Nephron progenitor cell (in vitro differentiated cells): ENCODE data around the gene MEX3A.
"Not testable (repeated sequence)": the region's sequence is repeated elsewhere in the genome, so short reads cannot be mapped to it uniquely, and the experiment has no call there.

Experiments used
- DNase-seq: peaks from one replicate; pipeline ENCODE4 v3.0.0; 2021
- H3K27ac Mint-ChIP-seq: 2 replicates; pipeline ENCODE4 v1.8.0; 2021; ENCODE audit warnings: mild to moderate bottlenecking, moderate library complexity, mixed read lengths
- H3K27me3 Mint-ChIP-seq: 2 replicates; pipeline ENCODE4 v1.8.0; 2021; ENCODE audit warnings: mild to moderate bottlenecking, low read depth, mixed read lengths; ENCODE audit not compliant: poor library complexity
- H3K36me3 Mint-ChIP-seq: 2 replicates; pipeline ENCODE4 v1.8.0; 2021; ENCODE audit warnings: low read depth, mixed read lengths
- H3K4me1 Mint-ChIP-seq: 2 replicates; pipeline ENCODE4 v1.8.0; 2021; ENCODE audit warnings: mixed read lengths
- H3K4me3 Mint-ChIP-seq: 2 replicates; pipeline ENCODE4 v1.8.0; 2021; ENCODE audit warnings: mild to moderate bottlenecking, moderate library complexity, mixed read lengths
- H3K9me3 Mint-ChIP-seq: 2 replicates; pipeline ENCODE4 v1.8.0; 2021; ENCODE audit warnings: mild to moderate bottlenecking, moderate library complexity, mixed read lengths
- TF ChIP-seq, protein P1 (sequence below): fragments of 200-600 bp; sonication (generic); IDR thresholded peaks from 2 replicates; pipeline ENCODE4 v1.5.0; 2021; ENCODE audit warnings: antibody characterized with exemption

Gene MEX3A

DNA sequence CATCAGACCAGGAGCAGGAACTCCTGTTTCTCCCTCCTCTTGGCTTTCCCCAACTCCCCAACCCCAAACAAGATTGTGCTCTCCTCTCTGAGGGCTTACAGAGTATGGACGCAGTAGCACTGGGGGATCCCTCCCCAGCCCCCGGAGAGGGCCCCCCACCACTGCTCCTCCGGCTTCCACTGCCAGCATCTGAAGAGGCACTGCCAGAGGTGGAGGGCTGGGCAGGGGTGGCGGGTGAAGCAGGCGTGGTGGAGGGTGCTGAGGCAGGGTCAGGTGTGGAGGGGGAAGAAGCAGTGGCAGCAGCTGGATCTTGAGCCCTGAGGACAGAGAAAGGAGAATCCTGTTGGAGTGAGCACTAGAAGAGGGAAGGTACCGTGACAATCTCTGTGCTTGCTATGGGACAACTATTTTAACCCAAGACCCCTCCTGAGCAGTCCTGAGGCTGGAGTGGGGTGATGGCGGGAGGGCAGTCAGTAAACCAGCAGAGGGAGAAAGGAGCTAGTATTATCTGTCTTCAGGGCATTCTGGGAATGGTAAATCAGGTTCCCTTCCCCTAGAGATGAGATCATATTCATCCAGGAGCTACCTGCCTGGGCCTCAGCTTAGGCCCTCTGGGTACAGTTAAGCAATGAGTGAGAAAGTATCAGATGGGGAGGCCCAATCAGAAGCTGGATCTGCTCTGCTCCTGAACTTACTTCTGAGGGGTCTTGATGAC lies 31.1 kb downstream of the MEX3A start:
- H3K9me3 Mint-ChIP-seq: no peaks in the 10 kb centered on the region
- no peak for DNase-seq
- H3K4me1 Mint-ChIP-seq: peaks cover 32% of the 10 kb centered on the region
- TF ChIP-seq, protein P1, sequence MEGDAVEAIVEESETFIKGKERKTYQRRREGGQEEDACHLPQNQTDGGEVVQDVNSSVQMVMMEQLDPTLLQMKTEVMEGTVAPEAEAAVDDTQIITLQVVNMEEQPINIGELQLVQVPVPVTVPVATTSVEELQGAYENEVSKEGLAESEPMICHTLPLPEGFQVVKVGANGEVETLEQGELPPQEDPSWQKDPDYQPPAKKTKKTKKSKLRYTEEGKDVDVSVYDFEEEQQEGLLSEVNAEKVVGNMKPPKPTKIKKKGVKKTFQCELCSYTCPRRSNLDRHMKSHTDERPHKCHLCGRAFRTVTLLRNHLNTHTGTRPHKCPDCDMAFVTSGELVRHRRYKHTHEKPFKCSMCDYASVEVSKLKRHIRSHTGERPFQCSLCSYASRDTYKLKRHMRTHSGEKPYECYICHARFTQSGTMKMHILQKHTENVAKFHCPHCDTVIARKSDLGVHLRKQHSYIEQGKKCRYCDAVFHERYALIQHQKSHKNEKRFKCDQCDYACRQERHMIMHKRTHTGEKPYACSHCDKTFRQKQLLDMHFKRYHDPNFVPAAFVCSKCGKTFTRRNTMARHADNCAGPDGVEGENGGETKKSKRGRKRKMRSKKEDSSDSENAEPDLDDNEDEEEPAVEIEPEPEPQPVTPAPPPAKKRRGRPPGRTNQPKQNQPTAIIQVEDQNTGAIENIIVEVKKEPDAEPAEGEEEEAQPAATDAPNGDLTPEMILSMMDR: no peak
- peak overlapping the region; percentile 22 for H3K27ac Mint-ChIP-seq
- no peaks in the 10 kb centered on the region for H3K27me3 Mint-ChIP-seq
- peaks cover 36% of the 10 kb centered on the region for H3K36me3 Mint-ChIP-seq
- peak overlapping the region; percentile 39 for H3K4me3 Mint-ChIP-seq

DNA sequence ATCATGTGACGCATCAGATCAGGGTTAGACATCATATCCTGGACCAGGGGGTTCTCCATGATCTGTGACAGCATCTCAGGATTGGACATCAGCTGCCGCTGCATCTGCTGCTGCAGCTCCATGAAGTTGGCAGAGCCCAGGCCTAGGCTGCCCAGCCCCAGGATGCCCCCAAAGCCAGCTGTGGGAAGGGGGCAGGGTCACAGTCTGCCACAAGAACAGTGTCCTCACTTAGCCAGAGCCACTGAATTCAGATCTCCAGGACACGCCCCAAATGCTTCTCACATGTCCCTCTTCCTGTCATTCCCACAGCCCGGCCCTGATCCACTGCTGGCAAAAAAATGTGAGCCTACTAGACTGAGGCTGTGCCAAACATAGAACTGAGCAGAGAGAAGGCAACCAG lies 31.9 kb downstream of the MEX3A start:
- peaks cover 27% of the 10 kb centered on the region for H3K4me1 Mint-ChIP-seq
- peaks cover 37% of the 10 kb centered on the region for H3K36me3 Mint-ChIP-seq
- H3K4me3 Mint-ChIP-seq: no peak overlapping the region
- no peaks in the 10 kb centered on the region for H3K9me3 Mint-ChIP-seq
- DNase-seq: no peak
- TF ChIP-seq, protein P1: no peak
- H3K27ac Mint-ChIP-seq: no peak overlapping the region
- H3K27me3 Mint-ChIP-seq: no peaks in the 10 kb centered on the region

DNA sequence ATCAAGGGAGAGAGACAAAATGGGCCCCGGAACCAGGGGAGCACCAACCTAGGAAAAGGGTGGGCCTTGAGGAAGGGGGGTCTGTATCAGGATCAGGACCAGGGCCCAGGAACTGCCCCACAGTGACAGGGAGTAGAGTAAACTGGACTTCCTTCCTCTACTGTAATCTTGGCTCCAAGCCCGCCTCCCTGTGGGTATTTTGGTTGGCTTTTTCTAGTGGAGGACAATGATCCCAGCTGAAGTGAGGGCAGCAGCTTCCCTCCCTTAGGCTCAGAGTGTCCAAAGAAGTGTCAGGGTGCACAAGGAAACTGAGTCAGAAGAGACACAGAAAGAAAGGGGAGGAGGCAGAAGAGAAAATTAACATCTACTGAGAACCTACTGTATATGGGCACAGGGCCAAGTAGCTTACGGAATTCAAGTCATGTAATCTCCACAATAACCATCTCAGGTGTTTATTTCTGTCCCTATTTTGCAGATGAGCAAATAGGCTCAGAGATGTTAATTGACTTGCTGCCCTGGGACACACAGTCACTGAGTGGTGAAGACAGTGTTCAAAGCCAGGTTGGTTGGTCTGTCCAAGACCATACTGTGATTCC lies 33.5 kb downstream of the MEX3A start:
- H3K36me3 Mint-ChIP-seq: peaks cover 47% of the 10 kb centered on the region
- peaks cover 24% of the 10 kb centered on the region for H3K4me1 Mint-ChIP-seq
- DNase-seq: no peak
- no peak overlapping the region for H3K4me3 Mint-ChIP-seq
- TF ChIP-seq, protein P1: no peak
- no peaks in the 10 kb centered on the region for H3K27me3 Mint-ChIP-seq
- H3K9me3 Mint-ChIP-seq: no peaks in the 10 kb centered on the region
- H3K27ac Mint-ChIP-seq: no peak overlapping the region

DNA sequence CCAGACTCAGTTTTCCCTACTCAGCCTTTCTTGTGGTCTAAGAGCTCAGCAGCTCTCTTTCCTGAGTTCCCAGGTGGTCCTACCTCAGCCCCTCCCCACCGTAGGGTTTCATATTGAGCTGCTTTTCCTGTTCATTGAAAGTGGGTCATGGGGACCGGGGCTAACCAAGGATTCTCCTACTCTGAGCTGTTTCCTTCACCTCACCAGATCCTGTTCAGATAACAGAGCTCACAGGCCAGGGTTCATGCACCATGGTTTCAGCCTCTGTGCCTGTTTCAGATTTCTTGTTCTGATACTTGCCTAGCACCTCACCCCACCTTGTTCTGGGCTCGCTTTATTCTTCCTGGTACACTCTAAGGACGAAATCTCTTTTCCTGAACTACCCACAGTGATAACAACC lies 37.2 kb downstream of the MEX3A start:
- DNase-seq: no peak
- Mint-ChIP-seq H3K4me3 (no peak overlapping the region), H3K36me3 (peaks cover 58% of the 10 kb centered on the region), H3K27me3 (no peaks in the 10 kb centered on the region), H3K9me3 (no peaks in the 10 kb centered on the region), H3K4me1 (peaks cover 9% of the 10 kb centered on the region), H3K27ac (peak overlapping the region; percentile 21)
- TF ChIP-seq, protein P1: no peak

DNA sequence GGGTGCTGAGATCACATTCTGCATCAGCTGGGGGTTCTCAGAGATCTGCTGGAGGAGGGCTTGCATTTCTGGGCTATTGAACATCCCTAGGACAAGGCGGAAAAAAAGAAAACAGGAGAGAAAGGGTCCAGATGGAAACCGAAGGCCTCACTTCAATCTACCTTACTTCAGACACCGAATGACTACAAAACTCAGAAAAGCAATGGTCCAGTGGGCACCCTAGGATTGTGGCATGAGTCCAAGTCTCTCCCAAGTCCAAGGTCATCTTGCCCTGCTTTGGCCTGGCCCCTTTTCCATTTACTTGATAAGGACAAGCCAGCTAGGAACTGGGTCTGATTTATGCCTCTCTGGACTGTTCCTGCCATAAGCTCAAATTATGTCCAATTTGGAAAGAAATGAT lies 39.4 kb downstream of the MEX3A start:
- DNase-seq: no peak
- Mint-ChIP-seq H3K36me3 (peaks cover 45% of the 10 kb centered on the region), H3K4me3 (no peak overlapping the region), H3K27me3 (no peaks in the 10 kb centered on the region), H3K9me3 (no peaks in the 10 kb centered on the region), H3K27ac (no peak overlapping the region), H3K4me1 (peaks cover 6% of the 10 kb centered on the region)
- TF ChIP-seq, protein P1: no peak

DNA sequence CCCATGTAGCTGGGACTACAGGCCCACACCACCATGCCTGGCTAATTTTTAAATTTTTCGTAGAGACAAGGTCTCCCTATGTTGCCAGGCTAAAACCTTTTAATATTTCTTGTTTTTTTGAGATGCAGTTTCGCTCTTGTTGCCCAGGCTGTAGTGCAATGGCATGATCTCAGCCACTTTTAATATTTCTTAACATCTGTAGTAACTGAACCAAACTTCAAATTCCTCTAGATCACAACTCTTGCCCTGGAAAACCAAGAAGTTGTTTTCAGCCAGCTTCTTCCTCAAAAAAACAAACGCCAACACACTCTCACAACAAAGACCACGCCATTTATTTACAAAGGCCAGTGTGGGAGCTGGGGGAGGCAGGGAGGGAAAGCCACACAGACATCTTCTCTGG lies 47.3 kb downstream of the MEX3A start:
- not testable (repeated sequence) for H3K4me3 Mint-ChIP-seq, H3K9me3 Mint-ChIP-seq, DNase-seq, H3K27me3 Mint-ChIP-seq, H3K4me1 Mint-ChIP-seq
- Mint-ChIP-seq H3K27ac (peak overlapping the region; percentile 73), H3K36me3 (peaks cover 27% of the 10 kb centered on the region)
